IMR-90 (cell line): ENCODE results near the gene OAS3. TPM values are rescaled to one million over a fixed set of nuclear protein-coding genes. Genes with fewer than 3 reads are reported as not detected.

ENCODE experiments used
- ATAC-seq: fragments of 200-7000 bp; cut with Tn5 transposase; 2 replicates; pipeline ENCODE4 v1.9.1; 2020; ENCODE audit warnings: low read depth, mild to moderate bottlenecking, moderate library complexity
- BruUV-seq: library from RNA; stranded (reverse); fragments of 400-500 nt; replicated peaks from 2 replicates; lab custom pipeline; 2021; lab: Mats Ljungman, UMichigan
- CTCF ChIA-PET: fragments of 300-600 bp; formaldehyde crosslinking; extraction: SDS; loops from one replicate; lab custom pipeline; 2021; ENCODE audit warnings: antibody characterized with exemption; lab: Yijun Ruan, JAX
- POLR2A ChIA-PET: fragments of 300-600 bp; sonication (Branson Sonifier 250); formaldehyde crosslinking; loops from one replicate; lab custom pipeline; 2022; ENCODE audit warnings: antibody characterized with exemption; ENCODE audit not compliant: unreplicated experiment; lab: Charles Lee
- DNase-seq: peaks from one replicate; pipeline ENCODE4 v3.0.0; 2013
- H2AFZ ChIP-seq: replicated peaks from 2 replicates; pipeline ENCODE3; 2013; ENCODE audit warnings: low read length, mild to moderate bottlenecking; ENCODE audit not compliant: poor library complexity
- H2AK5ac ChIP-seq: 2 replicates; pipeline ENCODE4 v1.6.1; 2013; ENCODE audit warnings: low read depth, low read length, inconsistent platforms
- H2AK9ac ChIP-seq: replicated peaks from 2 replicates; pipeline ENCODE3; 2013; ENCODE audit warnings: mild to moderate bottlenecking, low read depth, low read length, moderate library complexity; ENCODE audit not compliant: poor library complexity
- H2BK120ac ChIP-seq: 2 replicates; pipeline ENCODE4 v1.6.1; 2013; ENCODE audit warnings: low read depth, low read length, inconsistent platforms
- H2BK15ac ChIP-seq: 3 replicates; pipeline ENCODE4 v1.6.1; 2013; ENCODE audit warnings: low read depth, low read length, inconsistent platforms
- H2BK20ac ChIP-seq: 2 replicates; pipeline ENCODE4 v1.6.1; 2013; ENCODE audit warnings: low read depth, mild to moderate bottlenecking, inconsistent platforms, low read length, moderate library complexity
- H2BK5ac ChIP-seq: 2 replicates; pipeline ENCODE4 v1.6.1; 2013; ENCODE audit warnings: mild to moderate bottlenecking, low read depth, low read length, inconsistent platforms; ENCODE audit not compliant: poor library complexity, severe bottlenecking
- H3K14ac ChIP-seq: replicated peaks from 2 replicates; pipeline ENCODE4 v1.6.1; 2013; ENCODE audit warnings: low read depth, low read length, inconsistent platforms
- H3K18ac ChIP-seq: 2 replicates; pipeline ENCODE4 v1.6.1; 2013; ENCODE audit warnings: low read depth, low read length, control low read depth
- H3K23ac ChIP-seq: 2 replicates; pipeline ENCODE4 v1.6.1; 2013; ENCODE audit warnings: low read depth, low read length, inconsistent platforms
- H3K27ac ChIP-seq: 2 replicates; pipeline ENCODE4 v1.5.1; 2013; ENCODE audit warnings: mild to moderate bottlenecking, control low read depth, low read length; ENCODE audit not compliant: insufficient read depth
- H3K27me3 ChIP-seq: 2 replicates; pipeline ENCODE4 v1.6.1; 2013; ENCODE audit warnings: low read length; ENCODE audit not compliant: control insufficient read depth, insufficient read depth
- H3K36me3 ChIP-seq: 2 replicates; pipeline ENCODE4 v1.6.1; 2013; ENCODE audit warnings: low read length, mixed read lengths; ENCODE audit not compliant: control insufficient read depth, insufficient read depth
- H3K4ac ChIP-seq: 2 replicates; pipeline ENCODE4 v1.6.1; 2013; ENCODE audit warnings: low read depth, low read length, inconsistent platforms
- H3K4me1 ChIP-seq: 2 replicates; pipeline ENCODE4 v1.6.1; 2013; ENCODE audit warnings: low read length, mixed read lengths; ENCODE audit not compliant: control insufficient read depth, insufficient read depth
- H3K4me2 ChIP-seq: 2 replicates; pipeline ENCODE4 v1.6.1; 2013; ENCODE audit warnings: low read depth, mild to moderate bottlenecking, control low read depth, low read length, moderate library complexity
- H3K4me3 ChIP-seq: 2 replicates; pipeline ENCODE4 v1.5.1; 2013; ENCODE audit warnings: low read depth, mild to moderate bottlenecking, control low read depth, low read length, moderate library complexity; ENCODE audit not compliant: insufficient read depth
- H3K56ac ChIP-seq: 2 replicates; pipeline ENCODE4 v1.6.1; 2013; ENCODE audit warnings: low read length, inconsistent platforms; ENCODE audit not compliant: insufficient read depth; ENCODE audit errors: extremely low read depth
- H3K79me1 ChIP-seq, 2 experiments: 2 replicates each; pipeline ENCODE4 v1.6.1; 2013; ENCODE audit warnings: low read length in 2 of 2, inconsistent platforms in 1 of 2, low read depth in 1 of 2
- H3K9ac ChIP-seq: 2 replicates; pipeline ENCODE4 v1.6.1; 2013; ENCODE audit warnings: low read depth, low read length, control low read depth
- H3K9me1 ChIP-seq: 2 replicates; pipeline ENCODE4 v1.6.1; 2013; ENCODE audit warnings: low read length, inconsistent platforms; ENCODE audit not compliant: insufficient read depth
- H3K9me3 ChIP-seq: 2 replicates; pipeline ENCODE4 v1.6.1; 2013; ENCODE audit warnings: low read length; ENCODE audit not compliant: control insufficient read depth, insufficient read depth
- H4K20me1 ChIP-seq: 2 replicates; pipeline ENCODE4 v1.6.1; 2013; ENCODE audit warnings: low read length, inconsistent platforms; ENCODE audit not compliant: insufficient read depth
- H4K5ac ChIP-seq: 2 replicates; pipeline ENCODE4 v1.6.1; 2013; ENCODE audit warnings: mild to moderate bottlenecking, low read depth, low read length, control low read depth
- H4K8ac ChIP-seq, 2 experiments: 2 replicates each; pipeline ENCODE4 v1.6.1; 2013; ENCODE audit warnings: low read depth in 2 of 2, low read length in 2 of 2, control low read depth in 1 of 2, inconsistent platforms in 1 of 2
- H4K91ac ChIP-seq: 2 replicates; pipeline ENCODE4 v1.6.1; 2013; ENCODE audit warnings: low read depth, low read length, inconsistent platforms; ENCODE audit not compliant: insufficient read depth
- FOS ChIP-seq: fragments of 150-350 bp; IDR thresholded peaks from 2 replicates; pipeline ENCODE4 v1.6.1; 2016; ENCODE audit warnings: low read depth, low read length
- POLR2A ChIP-seq: IDR thresholded peaks from 2 replicates; pipeline ENCODE4 v1.6.1; 2012; ENCODE audit warnings: mild to moderate bottlenecking, low read depth, low read length
- USF2 ChIP-seq: fragments of 150-350 bp; IDR thresholded peaks from 2 replicates; pipeline ENCODE4 v1.6.1; 2017; ENCODE audit warnings: mild to moderate bottlenecking, antibody characterized with exemption, low read length, low read depth
- WGBS, 2 experiments: methylation state at CpG; one replicate each; pipeline versions ENCODE4 v1.1.5 to v1.1.7; 2013; ENCODE audit warnings: missing lambda C conversion rate in 2 of 2; ENCODE audit not compliant: insufficient read length in 1 of 2; ENCODE audit errors: extremely low coverage in 2 of 2; 5-methylcytosine and 5-hydroxymethylcytosine counted together
- dilution Hi-C: fragments of 300-500 bp; cut with HindIII; formaldehyde crosslinking; loops from one replicate; pipeline ENCODE4 v1.14.3; 2018; ENCODE audit warnings: low sequenced_read_pairs; ENCODE audit not compliant: unreplicated experiment
- in situ Hi-C: fragments of 300-500 bp; cut with MboI; formaldehyde crosslinking; loops from 3 replicates; pipeline ENCODE4 v1.14.3; 2019; ENCODE audit warnings: low sequenced_read_pairs, inconsistent platforms, mixed read lengths
- intact Hi-C: fragments of 100-400 bp; cut with micrococcal nuclease; formaldehyde crosslinking; loops from 2 replicates; pipeline ENCODE4 v1.10.0; 2022
- polyA plus RNA-seq, 3 experiments: library from polyadenylated mRNA; depleted of rRNA; stranded (reverse); fragments of >200 nt; gene quantifications; 2 replicates each; pipeline ENCODE4 v1.2.3, GENCODE V29; 2012; ENCODE audit warnings: low replicate concordance in 1 of 3
- total RNA-seq: library from RNA; depleted of rRNA; stranded (reverse); fragments of >200 nt; gene quantifications from 2 replicates; pipeline ENCODE4 v1.2.3, GENCODE V29; 2012

The OAS3 gene
- total and polyA plus RNA-seq, 2 of the 4 experiments (the other 2 are of a cell fraction): 4.1 to 7.8 TPM

DNA sequence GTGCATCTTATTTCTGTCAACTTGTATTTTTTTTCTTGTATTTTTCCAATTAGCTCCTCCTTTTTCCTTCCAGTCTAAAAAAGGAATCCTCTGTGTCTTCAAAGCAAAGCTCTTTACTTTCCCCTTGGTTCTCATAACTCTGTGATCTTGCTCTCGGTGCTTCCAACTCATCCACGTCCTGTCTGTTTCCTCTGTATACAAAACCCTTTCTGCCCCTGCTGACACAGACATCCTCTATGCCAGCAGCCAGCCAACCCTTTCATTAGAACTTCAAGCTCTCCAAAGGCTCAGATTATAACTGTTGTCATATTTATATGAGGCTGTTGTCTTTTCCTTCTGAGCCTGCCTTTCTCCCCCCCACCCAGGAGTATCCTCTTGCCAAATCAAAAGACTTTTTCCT lies 72.4 kb downstream of the OAS3 start:
- DNase-seq (no peak), ATAC-seq (no peak)
- Histone ChIP-seq H3K79me1 (no peaks in the 10 kb centered on the region), H2BK20ac (no peak overlapping the region), H3K27ac (no peak overlapping the region), H2AK5ac (no peak overlapping the region), H2BK5ac (no peak overlapping the region), H2BK15ac (no peak overlapping the region), H3K27me3 (no peaks in the 10 kb centered on the region), H3K23ac (no peak overlapping the region), H3K9ac (no peak overlapping the region), H2AFZ (no peak overlapping the region), H3K4ac (no peak overlapping the region), H4K8ac (no peak overlapping the region), H4K20me1 (no peaks in the 10 kb centered on the region), H3K56ac (no peak overlapping the region), H2BK120ac (no peak overlapping the region), H4K91ac (no peak overlapping the region), H3K9me1 (no peaks in the 10 kb centered on the region), H3K4me3 (no peak overlapping the region), H3K9me3 (no peaks in the 10 kb centered on the region), H4K5ac (no peak overlapping the region), H2AK9ac (no peak overlapping the region), H3K36me3 (no peaks in the 10 kb centered on the region), H3K4me2 (no peak overlapping the region), H3K4me1 (no peaks in the 10 kb centered on the region), H3K18ac (no peak overlapping the region), H3K14ac (no peak overlapping the region)
- ChIA-PET POLR2A (no interaction called here), CTCF (interaction anchor here (1.0 kb wide), 1 partner anchor 18 kb away, joined by 4 read pairs; no protein-coding TSS in a partner anchor)
- TF ChIP-seq FOS (no peak), POLR2A (no peak), USF2 (no peak)
- intact Hi-C loops: no loop called here
- in situ Hi-C loops: no loop called here
- WGBS, 2 experiments: no CpG with 5 or more reads among the region's 2 CpGs
- BruUV-seq: no TSS peak
- dilution Hi-C loops: no loop called here
